Memory B cell (primary cell): Measurements from ENCODE around the gene TMEM181.
A peak's percentile ranks its signal among the peaks of the same experiment; 100 is the strongest.
"Not testable (repeated sequence)": the region's sequence is repeated elsewhere in the genome, so short reads cannot be mapped to it uniquely, and the experiment has no call there.

Experiments used
- ATAC-seq: fragments of 150-1000 bp; cut with Tn5 transposase; 2 replicates; pipeline ENCODE4 v1.10.0; 2021; ENCODE audit warnings: low read depth, mild to moderate bottlenecking, moderate library complexity
- DNase-seq, 2 donors: peaks; one replicate each; pipeline ENCODE4 v3.0.0; 2022; ENCODE audit warnings: low spot score in 2 of 2
- H3K27ac Mint-ChIP-seq: one replicate; pipeline ENCODE4 v1.8.0; 2022; ENCODE audit warnings: mild to moderate bottlenecking, moderate library complexity, mixed read lengths
- H3K27me3 Mint-ChIP-seq: one replicate; pipeline ENCODE4 v1.8.0; 2022; ENCODE audit warnings: mixed read lengths
- H3K36me3 Mint-ChIP-seq: one replicate; pipeline ENCODE4 v1.8.0; 2022; ENCODE audit warnings: mild to moderate bottlenecking, mixed read lengths
- H3K4me1 Mint-ChIP-seq: one replicate; pipeline ENCODE4 v1.8.0; 2022; ENCODE audit warnings: mixed read lengths
- H3K4me3 Mint-ChIP-seq: one replicate; pipeline ENCODE4 v1.8.0; 2022; ENCODE audit warnings: mild to moderate bottlenecking, moderate library complexity, mixed read lengths
- H3K9me3 Mint-ChIP-seq: one replicate; pipeline ENCODE4 v1.8.0; 2022; ENCODE audit warnings: mixed read lengths

TMEM181 gene

DNA sequence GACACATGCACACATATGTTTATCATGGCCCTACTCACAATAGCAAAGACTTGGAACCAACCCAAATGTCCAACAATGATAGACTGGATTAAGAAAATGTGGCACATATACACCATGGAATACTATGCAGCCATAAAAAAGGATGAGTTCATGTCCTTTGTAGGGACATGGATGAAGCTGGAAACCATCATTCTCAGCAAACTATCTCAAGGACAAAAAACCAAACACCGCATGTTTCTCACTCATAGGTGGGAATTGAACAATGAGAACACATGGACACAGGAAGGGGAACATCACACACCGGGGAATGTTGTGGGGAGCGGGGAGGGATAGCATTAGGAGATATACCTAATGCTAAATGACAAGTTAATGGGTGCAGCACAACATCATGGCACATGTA is 117.2 kb downstream of the TMEM181 start:
- ATAC-seq, H3K27ac Mint-ChIP-seq, H3K4me3 Mint-ChIP-seq, DNase-seq, H3K36me3 Mint-ChIP-seq, H3K4me1 Mint-ChIP-seq, H3K27me3 Mint-ChIP-seq, H3K9me3 Mint-ChIP-seq: not testable (repeated sequence)

DNA sequence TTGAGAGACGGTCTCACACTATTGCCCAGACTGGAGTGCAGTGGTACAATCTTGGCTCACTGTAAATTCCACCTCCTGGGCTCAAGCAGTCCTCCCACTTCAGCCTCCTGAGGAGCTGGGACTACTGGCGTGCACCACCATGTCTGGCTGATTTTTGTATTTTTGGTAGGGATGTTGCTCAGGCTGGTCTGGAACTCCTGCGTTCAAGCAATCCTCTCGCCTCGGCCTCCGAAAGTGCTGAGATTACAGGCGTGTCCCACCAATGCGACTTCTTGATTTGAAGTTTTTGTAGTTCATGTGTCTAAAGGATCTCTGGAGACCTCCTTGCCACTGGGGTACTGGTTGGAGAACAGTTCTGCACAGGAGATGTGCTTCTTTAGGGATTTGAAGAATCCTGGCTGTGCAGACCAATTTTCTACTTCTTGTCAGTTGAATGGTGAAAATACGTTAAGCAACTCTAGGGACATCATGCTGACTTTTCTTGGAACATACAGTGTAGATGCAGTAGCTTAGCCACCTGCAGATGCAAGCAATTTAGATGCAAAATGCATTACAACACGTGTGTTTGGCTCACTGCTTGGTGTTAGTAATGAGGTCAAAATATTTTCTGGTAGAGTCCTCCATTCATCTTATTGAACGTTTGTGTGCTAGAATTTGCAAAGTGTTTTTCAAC is 118.2 kb downstream of the TMEM181 start:
- H3K4me1 Mint-ChIP-seq = no peaks in the 10 kb centered on the region
- H3K27ac Mint-ChIP-seq = no peak overlapping the region
- ATAC-seq = no peak
- peaks cover 2% of the 10 kb centered on the region for H3K36me3 Mint-ChIP-seq
- no peak for DNase-seq
- H3K9me3 Mint-ChIP-seq = no peaks in the 10 kb centered on the region
- no peaks in the 10 kb centered on the region for H3K27me3 Mint-ChIP-seq
- no peak overlapping the region for H3K4me3 Mint-ChIP-seq

DNA sequence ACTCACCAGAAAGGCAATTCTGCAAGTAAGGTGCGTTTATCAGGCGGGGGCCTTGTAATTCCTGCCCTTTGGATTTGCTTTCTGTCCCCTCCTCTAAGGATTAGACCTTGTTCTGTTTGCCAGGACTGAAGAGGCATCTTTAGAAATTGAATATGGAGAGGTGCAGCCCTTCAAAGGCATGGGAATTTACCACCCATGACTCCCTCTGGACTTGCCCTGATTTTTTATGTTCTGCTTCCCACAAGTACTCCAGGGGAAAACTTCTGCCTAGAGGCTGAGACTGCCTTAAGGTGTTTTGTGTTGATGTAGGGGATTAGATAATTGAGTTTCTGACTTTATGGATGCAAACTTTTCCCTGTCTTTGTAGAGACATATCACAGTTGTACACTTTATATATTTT is 120.1 kb downstream of the TMEM181 start:
- ATAC-seq (no peak), DNase-seq (no peak)
- Mint-ChIP-seq H3K9me3 (no peaks in the 10 kb centered on the region), H3K36me3 (peaks cover 7% of the 10 kb centered on the region), H3K27me3 (no peaks in the 10 kb centered on the region), H3K4me3 (no peak overlapping the region), H3K27ac (no peak overlapping the region), H3K4me1 (no peaks in the 10 kb centered on the region)

DNA sequence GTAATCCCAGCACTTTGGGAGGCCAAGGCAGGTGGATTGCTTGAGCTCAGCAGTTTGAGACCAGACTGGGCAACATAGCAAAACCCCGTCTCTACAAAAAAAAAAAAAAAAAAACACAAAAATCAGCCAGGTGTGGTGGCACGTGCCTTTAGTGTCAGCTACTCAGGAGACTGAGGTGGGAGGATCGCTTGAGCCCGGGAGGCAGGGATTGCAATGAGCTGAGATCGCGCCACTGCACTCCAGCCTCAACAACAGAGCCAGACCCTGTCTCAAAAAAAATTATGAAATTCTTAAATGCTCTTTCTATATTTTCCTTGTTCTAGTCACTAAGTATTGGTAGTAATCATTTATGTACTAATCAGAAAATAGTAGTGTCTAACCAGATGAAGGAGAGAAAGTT is 120.6 kb downstream of the TMEM181 start:
- no peaks in the 10 kb centered on the region for H3K4me1 Mint-ChIP-seq
- peaks cover 7% of the 10 kb centered on the region for H3K36me3 Mint-ChIP-seq
- no peaks in the 10 kb centered on the region for H3K9me3 Mint-ChIP-seq
- no peak overlapping the region for H3K4me3 Mint-ChIP-seq
- DNase-seq (no peak), ATAC-seq (no peak)
- no peaks in the 10 kb centered on the region for H3K27me3 Mint-ChIP-seq
- no peak overlapping the region for H3K27ac Mint-ChIP-seq

DNA sequence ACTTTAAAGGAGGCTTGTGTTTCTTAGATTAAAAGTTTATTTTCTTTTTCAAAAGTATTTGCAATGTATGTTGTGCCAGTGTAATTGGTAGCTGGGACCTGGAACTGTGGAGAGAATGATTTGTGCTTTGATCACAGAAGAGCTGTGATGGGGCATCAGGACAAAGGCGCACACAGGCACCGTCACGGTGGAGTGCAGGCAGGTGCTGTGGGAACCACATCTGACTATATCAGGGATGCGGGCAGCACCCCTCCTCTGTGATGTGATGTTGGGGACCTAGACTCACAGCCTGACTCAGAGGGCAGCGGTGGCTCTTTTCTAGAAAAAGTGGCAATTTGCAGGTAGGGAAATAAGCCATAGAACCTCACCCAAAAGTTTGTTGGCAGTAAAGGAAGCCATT is 124.4 kb downstream of the TMEM181 start:
- H3K27ac Mint-ChIP-seq = peak overlapping the region; percentile 48
- peaks cover 17% of the 10 kb centered on the region for H3K4me1 Mint-ChIP-seq
- no peaks in the 10 kb centered on the region for H3K9me3 Mint-ChIP-seq
- H3K36me3 Mint-ChIP-seq = peaks cover 5% of the 10 kb centered on the region
- DNase-seq (no peak), ATAC-seq (no peak)
- H3K4me3 Mint-ChIP-seq = no peak overlapping the region
- no peaks in the 10 kb centered on the region for H3K27me3 Mint-ChIP-seq

DNA sequence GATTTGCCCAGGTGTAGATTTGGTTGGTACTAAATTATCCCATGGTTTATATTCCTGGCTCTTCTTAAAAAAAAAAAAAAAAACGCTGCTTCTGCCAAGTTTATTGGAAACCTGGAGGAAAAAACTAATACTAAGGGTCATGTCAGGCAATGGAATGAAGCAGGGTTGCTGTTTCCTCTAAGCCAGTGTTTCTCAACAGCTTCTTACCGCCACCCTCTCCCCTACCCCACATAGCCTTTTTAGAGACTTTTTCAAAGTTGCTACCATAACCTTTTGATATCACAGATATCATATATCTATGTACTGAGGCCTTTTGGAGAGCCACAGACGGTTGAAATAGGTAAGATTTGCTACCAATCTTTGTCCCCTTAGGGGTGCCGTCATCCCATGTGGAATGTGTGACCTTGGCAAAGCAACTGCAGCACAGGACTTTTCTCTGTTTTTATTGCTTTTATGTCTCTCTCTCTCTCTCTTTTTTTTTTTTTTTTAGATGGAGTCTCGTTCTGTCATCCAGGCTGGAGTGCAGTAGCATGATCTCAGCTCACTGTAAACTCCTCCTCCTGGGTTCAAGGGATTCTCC is 124.9 kb downstream of the TMEM181 start:
- H3K4me1 Mint-ChIP-seq = peaks cover 17% of the 10 kb centered on the region
- peak overlapping the region; percentile 19 for H3K27ac Mint-ChIP-seq
- H3K27me3 Mint-ChIP-seq = no peaks in the 10 kb centered on the region
- H3K4me3 Mint-ChIP-seq = no peak overlapping the region
- peaks cover 5% of the 10 kb centered on the region for H3K36me3 Mint-ChIP-seq
- ATAC-seq (no peak), DNase-seq (no peak)
- H3K9me3 Mint-ChIP-seq = no peaks in the 10 kb centered on the region
